Activated CD4-positive, CD25-positive, alpha-beta regulatory T cell treated with anti-CD3 and anti-CD28 coated beads, Interleukin-2, amount 50 U/mL, for 24 hours (primary cell): ENCODE measurements around the gene DAND5.
A peak's percentile ranks its signal among the peaks of the same experiment; 100 is the strongest.

Experiments
- ATAC-seq, 2 donors: fragments of 150-1000 bp; cut with Tn5 transposase; one replicate each; pipeline ENCODE4 v1.10.0; 2021; ENCODE audit warnings: mild to moderate bottlenecking in 1 of 2, moderate library complexity in 1 of 2

The DAND5 gene

DNA sequence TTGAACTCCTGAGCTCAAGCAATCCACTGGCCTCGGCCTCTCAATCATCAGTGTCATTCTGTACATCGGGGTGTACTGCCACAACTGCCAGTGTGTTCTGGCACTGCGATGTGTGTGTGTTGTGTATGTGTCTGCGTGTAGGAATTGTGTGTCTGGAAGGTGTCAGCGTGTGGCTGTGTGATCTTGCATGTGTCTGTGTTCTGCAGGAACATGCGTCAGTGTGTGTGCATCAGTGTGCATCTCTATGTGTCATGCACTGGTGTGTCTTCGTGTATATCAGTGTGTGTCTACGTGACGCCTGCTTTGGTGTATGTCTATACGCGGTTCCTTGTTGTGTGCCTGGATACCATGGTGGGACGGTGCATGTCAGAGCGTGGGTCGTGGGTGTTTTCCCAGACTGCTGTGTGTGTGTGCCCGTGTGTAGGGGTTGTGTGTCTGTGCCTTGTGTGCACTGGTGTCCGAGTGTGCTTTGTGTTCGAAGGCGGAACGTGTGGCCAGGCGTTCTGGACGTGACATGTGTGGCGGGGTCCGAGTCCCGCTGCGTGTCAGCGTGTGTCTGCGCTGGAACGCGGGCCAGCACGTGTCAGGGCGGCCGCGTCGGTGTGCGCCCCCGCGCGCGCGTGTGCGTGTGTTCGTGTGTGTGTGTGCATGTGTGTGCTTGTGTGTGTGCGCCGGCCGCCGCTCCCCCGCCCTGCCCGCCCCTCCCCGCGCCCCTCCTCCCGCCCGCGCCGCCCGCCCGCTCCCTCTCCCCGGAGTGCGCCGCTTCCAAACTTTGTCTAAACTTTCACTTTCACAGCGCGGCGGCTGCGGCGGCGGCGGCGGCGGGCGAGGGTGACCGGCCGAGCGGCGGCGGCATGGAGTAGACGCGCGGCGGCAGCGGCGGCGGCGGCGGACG lies 25.6 kb downstream of the DAND5 start, which contains the start of gene NFIX:
NFIX (plus strand) TSS at position 775 of the 895 bp plus-strand sequence. CDS start 363 bp downstream, outside the sequence.
- ATAC-seq: peak; percentile 45 to 48

DNA sequence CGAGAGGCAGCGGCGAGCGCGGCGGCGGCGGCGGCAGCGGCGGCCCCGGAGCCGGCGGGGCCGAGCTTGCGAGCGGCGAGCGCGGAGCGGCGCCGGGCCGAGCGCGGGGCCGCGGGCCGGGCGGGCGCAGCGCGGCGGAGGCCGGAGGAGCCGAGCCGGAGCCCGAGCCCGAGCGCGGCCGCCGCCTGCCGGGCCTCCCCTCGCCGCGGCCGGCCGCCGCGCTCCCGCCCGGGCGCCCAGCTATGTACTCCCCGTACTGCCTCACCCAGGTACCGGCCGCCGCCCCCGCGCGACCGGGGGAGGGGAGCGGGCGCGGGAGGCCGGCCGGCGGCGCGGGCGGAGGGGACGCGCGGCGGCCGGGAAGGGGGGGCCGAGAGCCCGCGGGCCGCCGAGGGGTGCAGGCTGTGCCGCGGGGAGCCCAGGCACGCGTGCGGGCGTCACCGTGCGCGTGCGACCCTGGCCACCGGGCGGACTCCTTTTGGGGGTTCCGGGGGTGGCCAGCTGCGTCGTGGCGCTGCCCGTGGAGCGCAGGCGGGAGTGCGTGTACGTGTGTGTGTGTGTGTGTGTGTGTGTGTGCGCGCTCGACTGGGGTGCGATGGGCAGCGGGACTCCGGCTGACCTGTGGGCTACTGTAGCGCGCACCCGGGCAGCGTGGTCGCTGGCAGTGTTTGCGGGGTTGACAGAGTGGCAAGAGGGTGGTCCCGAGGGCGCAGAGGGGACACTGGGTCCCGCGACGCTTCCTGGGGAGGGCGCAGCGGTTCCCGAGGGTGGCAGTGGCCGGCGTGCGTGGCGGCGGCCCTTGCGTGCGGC lies 26.4 kb downstream of the DAND5 start:
- ATAC-seq: peak in 1 of 2 donors; percentile 15

DNA sequence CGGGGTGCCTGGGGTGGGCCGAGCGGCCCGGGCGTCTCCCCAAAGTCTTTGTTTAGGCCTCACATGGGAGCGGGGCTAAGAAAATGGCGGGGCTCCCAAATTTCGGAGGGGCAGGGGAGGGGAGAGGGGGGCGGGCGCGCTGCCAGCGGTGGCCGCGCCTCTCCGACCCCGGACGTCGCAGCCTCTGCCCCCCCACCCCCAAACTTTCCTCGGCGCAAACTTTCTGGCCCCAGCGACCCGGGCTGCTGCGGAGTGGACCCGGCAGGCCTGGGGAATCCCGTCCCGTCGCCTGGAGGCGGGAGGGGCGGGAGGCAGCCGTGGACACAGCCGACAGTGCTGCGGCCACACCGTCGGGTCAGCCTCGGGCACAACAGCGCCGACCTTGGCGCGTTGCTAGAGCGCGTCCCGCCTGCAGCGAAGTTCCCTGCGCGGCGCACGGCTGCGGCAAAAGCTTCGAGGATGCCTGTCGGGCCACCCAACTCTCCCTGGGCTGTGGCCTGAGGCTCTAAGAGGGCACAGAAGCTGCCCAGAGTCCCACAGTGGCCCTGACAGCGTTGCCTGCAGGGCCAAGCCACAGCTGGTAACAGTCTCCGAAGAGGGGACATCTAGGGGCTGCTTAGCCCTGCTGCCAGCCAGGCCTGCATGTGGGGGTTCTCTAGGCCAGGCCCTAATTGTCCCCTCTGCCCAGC lies 27.2 kb downstream of the DAND5 start:
- no peak for ATAC-seq

DNA sequence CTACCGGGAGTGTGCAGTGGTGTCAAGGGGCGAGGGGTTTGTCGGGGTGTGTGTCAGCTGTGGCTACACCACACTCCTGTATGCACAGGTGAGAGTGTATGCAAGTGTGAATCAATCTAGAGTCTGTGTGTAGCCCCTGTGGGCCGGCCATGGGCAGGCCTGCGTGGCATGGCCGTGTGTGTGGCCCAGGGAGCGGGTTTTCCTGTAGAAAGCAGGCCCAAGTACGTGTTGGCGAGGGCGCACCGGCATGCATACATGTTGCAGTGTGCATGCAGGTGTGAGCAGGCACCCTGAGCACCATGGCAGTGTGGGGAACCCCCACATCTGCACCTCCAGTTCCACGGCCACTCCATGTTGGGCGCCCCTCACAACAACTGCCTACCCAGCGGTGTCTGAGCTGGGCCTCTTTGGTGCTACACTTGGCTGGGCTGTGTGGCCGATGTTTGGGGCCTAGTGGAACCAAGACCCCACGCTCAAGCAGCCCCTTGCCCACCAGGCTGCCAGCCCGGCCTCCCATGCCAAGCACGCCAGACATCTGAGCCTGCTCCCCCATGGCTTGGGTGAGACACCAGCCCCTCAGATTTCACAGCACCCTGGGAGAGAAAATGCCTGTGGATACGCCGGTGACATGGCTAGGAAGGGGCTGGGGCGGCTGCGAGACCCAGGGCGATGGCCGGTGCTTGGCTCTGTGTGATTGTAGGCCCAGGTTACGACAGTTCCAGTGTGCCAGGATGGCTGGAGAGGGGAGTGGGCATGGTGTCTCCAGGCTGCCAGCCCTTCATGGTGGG lies 28.0 kb downstream of the DAND5 start:
- no peak for ATAC-seq

DNA sequence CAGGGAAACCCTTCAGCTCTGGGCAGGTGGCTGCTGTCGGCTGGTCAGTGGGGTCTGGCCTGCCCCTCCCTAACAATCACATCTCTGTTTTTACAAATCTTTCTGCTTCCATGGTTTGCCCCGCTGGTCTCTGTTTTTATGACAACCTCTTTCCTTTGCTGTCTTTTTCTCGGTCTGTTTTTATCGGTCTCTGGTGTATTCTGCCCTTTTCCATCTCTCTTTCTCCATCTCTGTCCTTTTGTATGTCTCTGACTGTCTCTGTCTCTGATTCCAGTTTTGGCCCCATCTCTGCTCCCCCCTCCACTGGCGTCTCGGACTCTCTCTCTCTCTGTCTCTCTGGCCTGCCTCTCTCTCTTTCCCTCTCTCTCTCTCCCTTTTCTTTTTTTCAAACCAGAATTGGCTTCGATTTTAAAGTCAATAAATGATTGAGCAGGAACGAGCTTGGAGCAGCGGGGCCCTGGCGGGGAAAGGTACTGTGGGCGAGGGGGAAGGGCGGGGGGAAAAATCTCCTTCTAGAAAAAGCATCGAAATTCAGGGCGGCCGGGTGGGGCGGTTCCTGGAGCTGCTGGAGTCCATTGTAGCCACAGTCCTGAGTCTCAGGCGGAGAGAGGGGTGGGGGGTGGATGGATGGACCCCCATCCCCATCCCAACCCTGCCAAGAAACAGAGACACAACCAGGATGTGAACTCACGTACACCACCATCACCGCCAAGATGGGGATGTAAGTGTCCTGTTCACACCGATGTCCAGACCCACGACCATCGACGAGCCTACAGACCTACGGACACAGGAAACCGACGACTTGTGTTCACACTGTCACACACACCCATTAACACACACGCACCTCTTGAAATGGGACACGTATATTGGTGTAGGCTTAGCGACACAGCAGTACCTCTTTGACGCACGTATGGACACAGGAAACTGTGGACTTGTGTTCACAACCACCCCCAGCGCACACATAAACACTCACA lies 28.9 kb downstream of the DAND5 start:
- no peak for ATAC-seq

DNA sequence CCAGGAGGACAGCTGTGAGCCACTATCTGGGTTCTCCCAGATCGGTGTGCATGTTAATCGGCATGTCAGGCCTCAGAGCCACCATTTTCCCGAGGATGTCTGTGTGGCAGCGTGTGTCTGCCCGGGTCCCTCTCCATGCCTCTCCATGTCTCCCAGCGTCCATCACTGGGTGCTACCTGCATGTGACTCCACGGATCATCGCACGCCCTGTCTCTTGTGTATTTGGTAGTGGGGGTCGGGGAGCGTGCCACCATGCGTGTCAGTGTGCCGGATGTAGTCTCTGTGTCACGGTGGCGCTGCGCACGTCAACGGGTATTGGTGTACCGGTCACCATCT lies 31.8 kb downstream of the DAND5 start:
- ATAC-seq: no peak

DNA sequence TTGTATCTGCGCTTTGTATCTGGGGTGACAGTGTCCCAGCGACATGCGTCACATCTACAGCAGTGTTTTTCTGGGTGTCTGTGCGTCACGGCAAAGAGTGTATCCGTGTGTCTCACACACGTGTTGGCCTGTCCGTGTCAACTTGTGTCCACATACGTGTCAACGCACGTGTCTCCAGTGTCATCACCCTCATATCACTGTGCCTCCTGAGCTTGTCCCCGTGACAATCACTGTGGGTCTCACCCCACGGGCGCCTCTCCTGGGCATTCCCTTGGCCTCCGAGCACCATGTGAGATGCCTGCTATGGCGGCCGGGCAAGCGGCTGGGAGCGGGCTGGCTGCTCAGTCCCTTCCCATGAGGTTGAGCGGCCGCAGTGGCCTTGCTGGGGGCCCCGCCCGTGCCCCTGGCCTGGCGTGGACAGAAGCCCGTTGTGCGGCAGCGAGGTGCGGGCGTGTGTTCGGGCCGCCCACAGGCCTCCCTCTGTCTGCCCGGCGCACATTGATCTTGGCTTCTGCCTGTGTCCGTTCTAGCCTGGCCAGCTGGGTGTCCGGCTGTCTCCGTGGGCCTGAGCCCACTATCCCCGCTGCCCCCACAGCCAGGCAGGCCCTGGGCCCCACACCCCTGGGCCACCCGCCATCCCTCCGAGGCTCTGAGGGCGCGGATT lies 32.3 kb downstream of the DAND5 start:
- no peak for ATAC-seq

DNA sequence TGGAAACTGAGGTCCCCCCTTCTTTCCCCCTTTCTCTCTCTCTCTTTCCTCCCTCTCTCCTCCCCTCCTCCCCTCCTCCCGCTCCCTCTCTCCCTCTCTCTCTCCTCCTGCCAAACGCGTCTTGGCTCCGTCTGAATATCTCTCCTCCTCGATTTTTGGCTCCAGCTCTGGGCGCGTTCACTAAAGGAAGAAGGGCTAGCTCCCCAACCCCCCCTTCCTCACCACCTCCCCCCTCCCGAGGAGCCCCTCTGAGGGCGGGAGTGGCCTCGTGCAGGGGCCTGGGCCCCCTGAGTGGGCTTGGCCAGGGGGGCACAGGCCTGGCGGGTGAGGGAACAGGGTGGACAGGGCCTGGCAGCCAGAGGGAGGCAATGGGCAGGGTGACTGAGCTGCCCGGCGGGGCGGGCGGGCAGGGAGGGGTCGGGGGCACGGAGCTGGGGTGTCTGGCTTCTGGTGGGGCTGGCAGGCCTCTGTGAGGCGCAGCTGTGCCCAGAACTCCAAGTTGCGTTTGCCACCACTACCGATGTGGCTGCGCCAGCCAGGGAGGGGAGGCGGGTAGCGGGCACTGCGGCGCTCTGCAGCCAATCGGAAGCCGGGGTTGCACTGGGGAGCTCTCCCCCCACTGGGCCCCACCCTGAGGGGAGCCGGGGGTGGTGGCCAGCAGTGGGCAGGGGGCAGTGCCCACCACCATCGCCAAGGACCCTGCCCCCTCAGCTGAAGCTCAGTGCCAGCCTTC lies 33.0 kb downstream of the DAND5 start:
- no peak for ATAC-seq

DNA sequence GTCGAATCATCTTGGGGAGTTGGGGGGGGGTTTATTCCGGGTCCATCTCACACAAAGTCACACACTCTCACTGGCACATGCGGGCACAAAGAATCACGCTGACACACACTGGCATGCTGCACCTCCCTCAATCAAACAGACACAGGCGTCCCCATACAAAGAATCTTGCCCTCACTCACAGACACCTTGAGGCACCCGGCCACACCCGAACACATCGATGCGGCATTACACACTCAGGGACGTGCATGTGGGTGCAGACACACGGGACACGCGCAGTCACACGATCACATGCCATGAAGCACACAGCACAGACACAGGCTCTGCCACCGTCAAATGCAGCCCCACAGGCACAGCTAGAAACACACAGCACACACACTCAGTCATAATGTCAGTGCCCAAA lies 33.7 kb downstream of the DAND5 start:
- ATAC-seq: no peak

DNA sequence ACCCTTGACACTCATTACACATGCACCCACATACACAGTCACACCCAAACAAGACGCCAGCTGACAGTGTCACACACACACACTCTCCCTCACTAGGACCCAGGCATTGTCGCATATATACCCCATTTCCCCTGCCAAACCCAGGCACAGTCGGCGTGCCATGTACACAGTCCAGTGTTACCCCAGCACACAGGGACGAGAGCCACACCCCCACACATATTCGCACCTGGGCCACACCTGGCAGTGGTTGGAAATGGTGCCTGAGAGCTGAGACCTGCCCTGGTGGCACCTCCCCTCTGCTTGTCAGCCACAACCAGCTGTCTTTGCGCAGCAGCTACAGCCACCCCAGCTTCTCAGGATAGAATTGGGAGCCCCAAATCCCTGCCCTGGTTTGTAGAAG lies 34.9 kb downstream of the DAND5 start:
- no peak for ATAC-seq

DNA sequence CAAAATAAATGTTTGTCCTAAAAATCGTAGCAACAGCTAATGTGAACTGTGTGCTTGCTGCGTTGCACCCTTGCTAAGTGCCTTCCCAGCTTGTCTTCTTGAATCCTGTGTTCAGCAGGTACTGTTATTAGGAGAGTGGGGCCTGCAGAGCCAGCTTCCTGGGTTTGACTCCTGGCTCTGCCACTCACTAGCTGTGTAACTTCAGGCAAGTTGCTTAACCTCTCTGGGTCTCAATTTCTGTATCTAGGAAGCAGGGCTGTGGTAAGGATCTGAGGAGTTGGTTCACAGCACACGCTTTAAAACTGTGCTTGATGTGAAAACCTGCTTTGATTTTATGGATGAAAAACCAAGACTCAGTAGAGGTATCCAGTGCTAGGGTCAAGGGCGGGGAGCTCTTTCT lies 35.9 kb downstream of the DAND5 start:
- no peak for ATAC-seq

DNA sequence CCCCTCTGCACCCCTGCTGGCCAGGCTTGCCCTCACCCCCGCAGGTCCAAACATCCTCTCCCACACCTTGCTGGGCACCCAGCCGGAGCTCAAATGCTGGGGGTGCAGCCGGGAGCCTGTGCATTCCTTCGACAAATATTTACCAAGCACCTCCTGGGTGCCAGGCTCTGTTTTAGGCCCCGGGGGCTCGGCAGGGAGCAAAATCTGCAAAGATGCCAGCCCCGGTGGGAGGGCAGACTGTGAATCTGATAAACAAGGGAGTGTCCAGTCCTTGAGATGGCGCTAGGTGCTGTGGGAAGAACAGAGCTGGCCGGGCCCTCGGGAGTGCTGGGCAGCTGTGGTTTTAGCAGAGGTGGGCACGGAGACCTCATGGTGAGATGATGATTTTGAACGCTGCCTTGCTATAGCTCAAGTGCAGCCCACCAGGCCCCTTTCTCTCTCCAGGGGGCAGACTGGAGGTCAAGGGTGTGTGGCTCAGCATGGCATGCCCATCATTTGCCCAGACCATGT lies 36.5 kb downstream of the DAND5 start:
- no peak for ATAC-seq

DNA sequence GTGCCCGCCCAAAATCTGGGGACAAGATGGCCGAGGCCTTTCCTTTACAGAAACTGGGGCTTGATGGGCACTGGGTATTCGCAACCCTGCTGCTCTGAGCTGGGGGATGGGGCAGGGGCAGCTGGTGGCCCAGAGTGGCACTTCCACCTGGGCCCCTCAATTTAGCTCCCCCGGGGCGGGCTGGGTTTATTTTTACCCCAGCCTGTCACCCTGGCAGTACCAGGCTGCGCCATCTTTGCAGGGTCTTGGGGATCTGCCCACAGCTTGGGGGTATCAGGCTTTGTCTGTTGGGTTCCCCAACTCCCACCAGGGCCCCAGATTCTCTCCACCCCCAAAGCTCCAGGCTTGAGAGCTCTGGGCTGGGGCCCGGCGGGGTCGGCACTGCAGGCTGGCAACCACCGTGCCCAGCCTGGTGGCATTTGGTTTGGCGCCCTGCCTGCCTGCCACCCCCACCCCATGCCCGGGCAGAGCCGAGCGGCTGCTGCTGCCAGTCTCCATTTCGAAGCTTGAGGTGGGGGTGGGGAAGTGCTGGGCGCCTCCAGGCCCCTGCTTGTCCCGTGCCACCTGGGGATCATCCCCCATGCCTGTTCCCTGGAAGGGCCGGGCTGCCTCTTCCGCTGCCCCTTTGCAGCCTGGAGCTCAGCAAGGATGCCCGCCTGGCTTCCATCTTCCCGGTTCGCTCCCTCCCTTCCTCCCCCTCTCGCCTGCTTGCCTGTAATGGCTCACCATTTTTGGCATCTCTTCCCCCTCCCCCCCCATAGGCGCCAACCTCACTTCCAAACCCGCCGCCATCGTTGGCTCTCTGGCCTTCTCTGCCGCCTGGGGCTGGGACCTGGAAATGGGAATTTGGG lies 37.3 kb downstream of the DAND5 start:
- no peak for ATAC-seq

DNA sequence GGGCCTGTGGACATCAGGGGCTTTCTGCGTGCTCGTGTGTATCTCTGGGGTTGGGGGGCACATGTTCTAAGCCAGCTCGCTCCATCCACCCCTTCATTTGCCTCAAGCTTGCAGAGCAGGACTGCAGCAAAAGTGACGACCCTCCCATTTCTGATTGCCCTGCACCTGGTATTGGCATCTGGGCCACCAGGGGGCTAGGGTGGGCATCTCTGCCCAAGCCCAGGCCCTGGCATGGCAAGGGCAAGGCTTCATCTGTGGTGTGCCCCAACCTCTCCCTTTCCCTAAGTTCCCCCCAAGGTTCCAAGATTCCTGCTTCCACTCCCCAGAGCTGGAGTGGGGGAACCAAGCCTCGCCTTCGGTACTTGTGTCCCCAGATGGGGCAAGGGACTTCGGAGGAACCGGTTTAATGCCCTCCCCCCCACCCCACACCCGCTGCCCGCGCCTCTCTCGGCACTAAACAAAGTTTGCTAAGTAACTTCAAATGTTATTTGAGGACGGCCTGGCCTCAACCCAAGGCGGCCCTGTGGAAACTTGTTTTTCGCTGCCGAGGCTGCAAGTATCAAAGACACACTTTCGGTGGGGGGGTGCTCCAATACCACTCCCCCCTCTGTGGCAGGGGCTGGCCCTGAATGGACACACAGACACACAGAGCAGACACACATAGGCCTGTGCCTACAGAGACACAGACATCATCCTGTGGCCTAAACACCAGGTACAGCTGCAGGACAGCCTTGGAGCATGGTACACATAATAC lies 38.1 kb downstream of the DAND5 start:
- no peak for ATAC-seq

DNA sequence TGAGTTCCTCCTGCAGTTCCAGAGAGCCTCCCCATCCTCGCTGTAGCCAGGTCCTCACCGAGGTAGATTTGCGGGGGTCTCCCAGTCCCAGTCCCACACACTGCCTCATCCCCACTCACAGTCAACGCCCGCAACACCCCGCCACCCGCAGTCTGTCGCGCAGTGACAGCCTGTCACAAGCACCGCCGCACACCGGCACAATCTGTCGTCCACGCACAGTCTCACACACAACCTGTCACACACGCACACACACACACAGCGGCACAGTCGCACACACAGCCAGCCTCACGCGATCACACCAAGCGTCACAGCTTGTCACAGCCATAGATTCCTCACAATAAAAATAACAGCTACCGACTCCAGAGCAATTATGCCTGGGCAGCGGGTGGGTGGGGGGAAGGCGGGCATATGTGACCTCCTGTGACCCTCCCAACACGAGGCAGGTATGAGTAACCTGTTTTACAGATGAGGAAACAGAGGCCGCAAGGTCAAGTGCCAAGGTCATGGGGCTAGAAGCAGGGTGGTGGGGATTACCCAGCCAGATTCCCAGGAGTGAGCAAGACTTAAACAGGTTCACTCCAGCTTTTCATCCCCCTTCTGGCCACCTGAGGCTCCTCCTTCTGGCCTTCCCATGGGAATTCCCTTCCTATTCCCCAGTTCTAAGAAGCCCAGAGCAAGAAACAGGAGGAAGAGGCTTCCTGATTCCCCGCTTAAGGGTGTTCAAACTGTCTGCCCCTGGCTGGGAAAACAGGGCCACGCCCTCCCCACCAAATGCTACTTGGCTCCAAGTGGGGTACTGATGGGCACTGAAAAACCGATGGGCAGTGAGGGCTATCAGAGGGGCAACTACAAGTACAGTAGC lies 39.8 kb downstream of the DAND5 start:
- no peak for ATAC-seq

DNA sequence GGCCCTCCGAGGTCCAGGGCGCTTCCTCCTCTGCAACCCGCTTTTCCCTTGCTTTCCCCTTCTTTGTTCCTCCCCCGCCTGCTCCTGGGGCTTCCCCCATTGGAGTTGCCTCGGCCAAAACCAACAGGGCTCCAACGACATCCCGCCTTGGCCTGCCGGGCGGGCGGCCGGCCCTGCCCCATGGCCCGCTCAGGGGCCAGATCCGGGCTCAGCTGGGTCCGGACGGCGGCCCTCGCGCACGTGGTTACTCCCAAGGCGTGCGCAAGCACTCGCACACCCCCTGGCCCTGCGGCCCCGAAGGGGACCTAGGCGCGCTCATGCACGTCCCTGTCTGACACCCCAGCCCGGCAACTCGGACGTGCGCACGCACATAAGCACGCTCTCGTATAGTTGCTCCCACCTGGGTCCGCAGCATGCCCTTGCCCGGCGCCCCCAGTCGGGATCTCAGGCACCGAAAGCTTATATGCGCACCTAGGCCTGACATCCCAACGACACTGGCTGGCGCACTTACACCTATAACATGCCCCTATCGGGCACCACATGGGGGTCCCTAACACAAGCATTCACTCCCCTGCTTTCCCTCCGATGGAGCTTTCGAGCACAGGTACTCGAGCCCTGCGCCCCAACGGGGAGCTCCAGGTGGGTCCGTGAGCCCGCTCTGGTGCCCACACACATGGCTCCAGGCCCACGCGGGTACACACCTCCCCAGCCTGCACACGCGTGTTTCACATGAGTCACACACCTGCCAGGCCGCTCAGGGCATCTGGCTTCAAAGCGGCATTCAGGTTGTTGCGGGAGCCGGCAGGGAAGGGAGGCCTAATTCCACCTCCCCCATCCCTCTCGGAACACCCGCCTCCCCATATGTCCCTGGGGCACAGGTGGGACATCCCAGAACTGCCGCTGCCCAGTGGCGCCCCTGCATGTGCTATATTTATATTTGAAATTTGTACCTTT lies 40.9 kb downstream of the DAND5 start:
- no peak for ATAC-seq
